Measurements from ENCODE around the gene HYCC1.

- no peak for TF ChIP-seq CTCF (IDR thresholded peaks at IDR 0.05; ENCODE audit: extremely low read depth in 1 of 2, insufficient read depth in 1 of 2, low read depth in 1 of 2, low read length in 2 of 2)
- TF ChIP-seq POLR2A (IDR thresholded peaks at IDR 0.05; ENCODE audit: low read depth, low read length) = no peak
- TF ChIP-seq POLR2AphosphoS5 (IDR thresholded peaks at IDR 0.05; ENCODE audit: insufficient read depth, low read depth, low read length) = no peak
- no peak for TF ChIP-seq JUN (IDR thresholded peaks at IDR 0.05; ENCODE audit: borderline replicate concordance, insufficient read depth, insufficient read length, low read depth)
- TF ChIP-seq MAX (IDR thresholded peaks at IDR 0.05; ENCODE audit: insufficient read depth, insufficient read length) = no peak
- TF ChIP-seq MYC (IDR thresholded peaks at IDR 0.05; ENCODE audit: low read depth, low read length) = no peak
- TF ChIP-seq EZH2 (IDR thresholded peaks at IDR 0.05; ENCODE audit: borderline replicate concordance, low read depth, low read length, severe bottlenecking) = no peak
Observed at GRCh38 chr7:22995011-22995410, 18.9 kb downstream of the HYCC1 start.

Data from endothelial cell of umbilical vein (primary cell).